ENCODE data around the gene KCNC1. TPM values are rescaled to one million over a fixed set of nuclear protein-coding genes. Genes with fewer than 3 reads are reported as not detected.

The KCNC1 gene
- total and polyA plus RNA-seq, 2 of the 4 experiments (the other 2 are of a cell fraction) = 0.03 TPM; not detected in 1

DNA sequence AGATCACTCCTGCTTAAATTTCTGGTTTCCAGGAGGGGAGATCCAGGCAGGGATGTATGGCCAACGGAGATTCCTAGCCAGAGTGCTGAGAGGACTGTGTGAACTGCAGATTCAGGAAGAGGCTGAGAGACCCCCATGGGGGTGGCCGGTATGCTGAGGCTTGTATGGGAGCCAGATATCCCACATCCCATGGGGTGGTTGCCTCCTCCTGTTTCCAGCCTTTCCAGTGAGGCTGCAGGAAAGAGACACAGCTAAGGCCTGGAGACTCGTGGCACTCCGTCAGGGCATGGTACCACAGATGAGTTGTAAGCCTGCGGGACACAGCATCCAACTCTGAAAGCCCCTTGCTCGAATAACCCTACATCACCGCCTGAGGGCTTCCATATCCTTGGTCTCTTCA is 16.6 kb upstream of the KCNC1 start:
- intact Hi-C loops (cut with micrococcal nuclease) (no loop called here), dilution Hi-C loops (cut with HindIII; ENCODE audit: low sequenced_read_pairs, unreplicated experiment) (no loop called here), in situ Hi-C loops (cut with MboI; ENCODE audit: low sequenced_read_pairs) (no loop called here)
- Histone ChIP-seq H2BK15ac (ENCODE audit: low read depth, low read length) (no peak overlapping the region), H3K27ac (ENCODE audit: insufficient read depth, low read length) (no peak overlapping the region), H3K23ac (ENCODE audit: low read depth, low read length) (no peak overlapping the region), H3K4me1 (ENCODE audit: control insufficient read depth, insufficient read depth, low read length) (no peaks in the 10 kb centered on the region), H3K27me3 (ENCODE audit: control insufficient read depth, insufficient read depth, low read length) (peaks cover 71% of the 10 kb centered on the region), H2AK9ac (replicated peaks; ENCODE audit: low read depth, low read length, poor library complexity) (no peak overlapping the region), H4K5ac (ENCODE audit: low read depth, low read length) (no peak overlapping the region), H2AK5ac (ENCODE audit: low read depth, low read length) (no peak overlapping the region), H2BK5ac (ENCODE audit: low read depth, low read length, poor library complexity, severe bottlenecking) (no peak overlapping the region), H3K4ac (ENCODE audit: low read depth, low read length) (no peak overlapping the region), H4K20me1 (ENCODE audit: insufficient read depth, low read length) (no peaks in the 10 kb centered on the region), H3K18ac (ENCODE audit: low read depth, low read length) (no peak overlapping the region), H3K14ac (replicated peaks; ENCODE audit: low read depth, low read length) (no peak overlapping the region), H4K91ac (ENCODE audit: insufficient read depth, low read depth, low read length) (no peak overlapping the region), H3K9me1 (ENCODE audit: insufficient read depth, low read length) (no peaks in the 10 kb centered on the region), H3K9ac (ENCODE audit: low read depth, low read length) (no peak overlapping the region), H3K79me1 (ENCODE audit: low read depth in 1 of 2, low read length in 2 of 2) (no peaks in the 10 kb centered on the region), H3K9me3 (ENCODE audit: control insufficient read depth, insufficient read depth, low read length) (no peaks in the 10 kb centered on the region), H2BK120ac (ENCODE audit: low read depth, low read length) (no peak overlapping the region), H3K36me3 (ENCODE audit: control insufficient read depth, insufficient read depth, low read length) (no peaks in the 10 kb centered on the region), H4K8ac (ENCODE audit: low read depth in 2 of 2, low read length in 2 of 2) (no peak overlapping the region), H3K56ac (ENCODE audit: extremely low read depth, insufficient read depth, low read length) (no peak overlapping the region), H2AFZ (replicated peaks; ENCODE audit: low read length, poor library complexity) (no peak overlapping the region), H2BK20ac (ENCODE audit: low read depth, low read length) (no peak overlapping the region), H3K4me2 (ENCODE audit: low read depth, low read length) (no peak overlapping the region), H3K4me3 (ENCODE audit: insufficient read depth, low read depth, low read length) (no peak overlapping the region)
- ATAC-seq (ENCODE audit: low read depth) = no peak
- 49% methylated on average over 4 of the region's 7 CpGs; no CpG with 5 or more reads in 1 of the 2 experiments for WGBS, 2 experiments (ENCODE audit: extremely low coverage in 2 of 2, insufficient read length in 1 of 2)
- ChIA-PET POLR2A (ENCODE audit: unreplicated experiment) (no interaction called here), CTCF (interaction anchor here (1.1 to 1.5 kb wide), 2 partner anchors 13 to 120 kb away, joined by 3 to 5 read pairs; no protein-coding TSS in a partner anchor)
- TF ChIP-seq CHD1 (IDR thresholded peaks at IDR 0.05; ENCODE audit: low read depth, low read length) (no peak), POLR2A (IDR thresholded peaks at IDR 0.05; ENCODE audit: low read depth, low read length) (no peak), BHLHE40 (IDR thresholded peaks at IDR 0.05; ENCODE audit: low read depth, low read length) (no peak), CEBPB (IDR thresholded peaks at IDR 0.05; ENCODE audit: low read depth, low read length) (no peak), RAD21 (IDR thresholded peaks at IDR 0.05; ENCODE audit: low read length) (no peak), NFE2L2 (IDR thresholded peaks at IDR 0.05; ENCODE audit: low read depth, low read length) (no peak), RFX5 (IDR thresholded peaks at IDR 0.05; ENCODE audit: low read depth, low read length) (no peak), RCOR1 (IDR thresholded peaks at IDR 0.05; ENCODE audit: insufficient replicate concordance, low read length) (no peak), MXI1 (IDR thresholded peaks at IDR 0.05; ENCODE audit: borderline replicate concordance, low read depth, low read length) (no peak), FOS (IDR thresholded peaks at IDR 0.05; ENCODE audit: low read depth, low read length) (no peak), MAFK (IDR thresholded peaks at IDR 0.05; ENCODE audit: low read depth, low read length) (no peak), SMC3 (IDR thresholded peaks at IDR 0.05; ENCODE audit: low read depth, low read length) (no peak), MAZ (IDR thresholded peaks at IDR 0.05; ENCODE audit: borderline replicate concordance, low read depth, low read length) (no peak)
- TF ChIP-seq, protein P1, sequence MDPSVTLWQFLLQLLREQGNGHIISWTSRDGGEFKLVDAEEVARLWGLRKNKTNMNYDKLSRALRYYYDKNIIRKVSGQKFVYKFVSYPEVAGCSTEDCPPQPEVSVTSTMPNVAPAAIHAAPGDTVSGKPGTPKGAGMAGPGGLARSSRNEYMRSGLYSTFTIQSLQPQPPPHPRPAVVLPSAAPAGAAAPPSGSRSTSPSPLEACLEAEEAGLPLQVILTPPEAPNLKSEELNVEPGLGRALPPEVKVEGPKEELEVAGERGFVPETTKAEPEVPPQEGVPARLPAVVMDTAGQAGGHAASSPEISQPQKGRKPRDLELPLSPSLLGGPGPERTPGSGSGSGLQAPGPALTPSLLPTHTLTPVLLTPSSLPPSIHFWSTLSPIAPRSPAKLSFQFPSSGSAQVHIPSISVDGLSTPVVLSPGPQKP (IDR thresholded peaks at IDR 0.05; ENCODE audit: borderline replicate concordance, low read depth, low read length) = no peak
- TF ChIP-seq, protein P2, sequence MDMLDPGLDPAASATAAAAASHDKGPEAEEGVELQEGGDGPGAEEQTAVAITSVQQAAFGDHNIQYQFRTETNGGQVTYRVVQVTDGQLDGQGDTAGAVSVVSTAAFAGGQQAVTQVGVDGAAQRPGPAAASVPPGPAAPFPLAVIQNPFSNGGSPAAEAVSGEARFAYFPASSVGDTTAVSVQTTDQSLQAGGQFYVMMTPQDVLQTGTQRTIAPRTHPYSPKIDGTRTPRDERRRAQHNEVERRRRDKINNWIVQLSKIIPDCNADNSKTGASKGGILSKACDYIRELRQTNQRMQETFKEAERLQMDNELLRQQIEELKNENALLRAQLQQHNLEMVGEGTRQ (IDR thresholded peaks at IDR 0.05; ENCODE audit: low read depth, low read length) = no peak
- TF ChIP-seq, protein P3, sequence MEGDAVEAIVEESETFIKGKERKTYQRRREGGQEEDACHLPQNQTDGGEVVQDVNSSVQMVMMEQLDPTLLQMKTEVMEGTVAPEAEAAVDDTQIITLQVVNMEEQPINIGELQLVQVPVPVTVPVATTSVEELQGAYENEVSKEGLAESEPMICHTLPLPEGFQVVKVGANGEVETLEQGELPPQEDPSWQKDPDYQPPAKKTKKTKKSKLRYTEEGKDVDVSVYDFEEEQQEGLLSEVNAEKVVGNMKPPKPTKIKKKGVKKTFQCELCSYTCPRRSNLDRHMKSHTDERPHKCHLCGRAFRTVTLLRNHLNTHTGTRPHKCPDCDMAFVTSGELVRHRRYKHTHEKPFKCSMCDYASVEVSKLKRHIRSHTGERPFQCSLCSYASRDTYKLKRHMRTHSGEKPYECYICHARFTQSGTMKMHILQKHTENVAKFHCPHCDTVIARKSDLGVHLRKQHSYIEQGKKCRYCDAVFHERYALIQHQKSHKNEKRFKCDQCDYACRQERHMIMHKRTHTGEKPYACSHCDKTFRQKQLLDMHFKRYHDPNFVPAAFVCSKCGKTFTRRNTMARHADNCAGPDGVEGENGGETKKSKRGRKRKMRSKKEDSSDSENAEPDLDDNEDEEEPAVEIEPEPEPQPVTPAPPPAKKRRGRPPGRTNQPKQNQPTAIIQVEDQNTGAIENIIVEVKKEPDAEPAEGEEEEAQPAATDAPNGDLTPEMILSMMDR (conservative IDR thresholded peaks at IDR 0.05; ENCODE audit: low read depth, low read length) = no peak
- DNase-seq = no peak
- no TSS peak for BruUV-seq (replicated peaks)
